Effector memory CD8-positive, alpha-beta T cell (primary cell): ENCODE measurements around the gene KCNMA1.
A peak's percentile ranks its signal among the peaks of the same experiment; 100 is the strongest.
"Not testable (repeated sequence)": the region's sequence is repeated elsewhere in the genome, so short reads cannot be mapped to it uniquely, and the experiment has no call there.

ENCODE experiments used
- ATAC-seq: fragments of 150-1000 bp; cut with Tn5 transposase; replicated peaks from 2 replicates; pipeline ENCODE4 v1.10.0; 2021; ENCODE audit warnings: mild to moderate bottlenecking, moderate library complexity
- DNase-seq, 3 experiments: peaks; one replicate each; pipeline ENCODE4 v3.0.0; 2021
- H3K27ac Mint-ChIP-seq, 2 donors: one replicate each; pipeline ENCODE4 v1.8.0; 2022; ENCODE audit warnings: mild to moderate bottlenecking in 2 of 2, mixed read lengths in 2 of 2, moderate library complexity in 2 of 2
- H3K27me3 Mint-ChIP-seq, 2 donors: one replicate each; pipeline ENCODE4 v1.8.0; 2022; ENCODE audit warnings: mixed read lengths in 2 of 2
- H3K36me3 Mint-ChIP-seq: one replicate; pipeline ENCODE4 v1.8.0; 2022; ENCODE audit warnings: mild to moderate bottlenecking, moderate library complexity, mixed read lengths; ENCODE audit not compliant: insufficient read depth
- H3K4me1 Mint-ChIP-seq, 2 donors: one replicate each; pipeline ENCODE4 v1.8.0; 2022; ENCODE audit warnings: low read depth in 2 of 2, mixed read lengths in 2 of 2
- H3K4me3 Mint-ChIP-seq, 2 donors: one replicate each; pipeline ENCODE4 v1.8.0; 2022; ENCODE audit warnings: mild to moderate bottlenecking in 2 of 2, mixed read lengths in 2 of 2, moderate library complexity in 2 of 2
- H3K9me3 Mint-ChIP-seq, 2 donors: one replicate each; pipeline ENCODE4 v1.8.0; 2022; ENCODE audit warnings: mixed read lengths in 2 of 2

Gene KCNMA1

DNA sequence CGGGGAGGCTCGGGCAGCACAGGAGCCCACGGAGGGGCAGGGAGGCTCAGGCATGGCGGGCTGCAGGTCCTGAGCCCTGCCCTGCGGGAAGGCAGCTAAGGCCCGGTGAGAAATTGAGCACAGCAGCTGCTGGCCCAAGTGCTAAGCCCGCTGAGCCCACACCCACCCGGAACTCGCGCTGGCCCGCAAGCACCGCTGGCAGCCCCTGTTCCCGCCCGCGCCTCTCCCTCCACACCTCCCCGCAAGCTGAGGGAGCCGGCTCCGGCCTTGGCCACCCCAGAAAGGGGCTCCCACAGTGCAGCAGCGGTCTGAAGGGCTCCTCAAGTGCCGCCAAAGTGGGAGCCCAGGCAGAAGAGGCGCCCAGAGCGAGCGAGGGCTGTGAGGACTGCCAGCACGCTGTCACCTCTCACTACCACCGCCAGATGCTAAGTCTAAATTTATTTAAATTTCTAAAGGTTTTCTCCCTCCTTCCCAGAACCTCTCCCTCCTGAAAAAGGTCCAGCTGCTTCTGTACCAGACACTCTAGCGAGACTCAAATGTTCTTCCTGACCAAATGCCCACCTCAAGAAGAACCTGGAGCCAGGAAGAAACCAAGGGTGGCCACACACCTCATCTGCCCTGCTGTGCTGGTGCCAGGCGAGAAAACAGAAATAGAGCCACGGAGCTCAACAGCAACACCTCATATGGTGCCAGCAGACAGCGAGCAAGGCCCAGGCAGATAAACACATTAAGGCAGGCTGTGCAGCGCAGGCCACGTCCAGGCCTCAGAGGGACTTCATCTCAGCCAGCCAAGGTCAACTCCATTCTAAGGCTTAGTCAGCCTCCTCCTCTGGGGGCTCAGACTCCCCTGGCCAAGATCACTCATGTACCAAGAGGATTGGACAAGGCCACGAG is 47.0 kb downstream of the KCNMA1 start:
- DNase-seq = no peak
- Mint-ChIP-seq H3K36me3 (no peaks in the 10 kb centered on the region), H3K4me1 (no peaks in the 10 kb centered on the region), H3K9me3 (no peaks in the 10 kb centered on the region), H3K4me3 (no peak overlapping the region), H3K27ac (no peak overlapping the region), H3K27me3 (peaks cover 0 to 20% of the 10 kb centered on the region in 2 donors)
- ATAC-seq = no peak

DNA sequence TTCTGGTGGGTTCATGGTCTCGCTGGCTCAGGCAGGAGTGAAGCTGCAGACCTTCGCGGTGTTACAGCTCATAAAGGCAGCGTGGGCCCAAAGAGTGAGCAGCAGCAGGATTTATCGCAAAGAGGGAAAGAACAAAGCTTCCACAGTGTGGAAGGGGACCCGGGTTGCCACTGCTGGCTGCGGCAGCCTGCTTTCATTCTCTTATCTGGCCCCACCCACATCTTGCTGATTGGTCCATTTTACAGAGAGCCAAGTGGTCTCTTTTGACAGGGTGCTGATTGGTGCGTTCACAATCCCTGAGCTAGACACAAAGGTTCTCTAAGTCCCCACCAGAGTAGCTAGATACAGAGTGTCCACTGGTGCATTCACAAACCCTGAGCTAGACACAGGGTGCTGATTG is 47.9 kb downstream of the KCNMA1 start:
- not testable (repeated sequence) for H3K4me3 Mint-ChIP-seq, H3K9me3 Mint-ChIP-seq, H3K4me1 Mint-ChIP-seq, ATAC-seq, H3K36me3 Mint-ChIP-seq, H3K27ac Mint-ChIP-seq, DNase-seq
- H3K27me3 Mint-ChIP-seq = peaks cover 0 to 24% of the 10 kb centered on the region in 2 donors

GRCh38 chr10:77588886-77589285 is 48.7 kb downstream of the KCNMA1 start:
- Mint-ChIP-seq H3K4me3 (no peak overlapping the region), H3K36me3 (no peaks in the 10 kb centered on the region), H3K9me3 (no peaks in the 10 kb centered on the region), H3K27ac (no peak overlapping the region), H3K4me1 (no peaks in the 10 kb centered on the region), H3K27me3 (peaks cover 0 to 19% of the 10 kb centered on the region in 2 donors)
- ATAC-seq (no peak), DNase-seq (no peak)

DNA sequence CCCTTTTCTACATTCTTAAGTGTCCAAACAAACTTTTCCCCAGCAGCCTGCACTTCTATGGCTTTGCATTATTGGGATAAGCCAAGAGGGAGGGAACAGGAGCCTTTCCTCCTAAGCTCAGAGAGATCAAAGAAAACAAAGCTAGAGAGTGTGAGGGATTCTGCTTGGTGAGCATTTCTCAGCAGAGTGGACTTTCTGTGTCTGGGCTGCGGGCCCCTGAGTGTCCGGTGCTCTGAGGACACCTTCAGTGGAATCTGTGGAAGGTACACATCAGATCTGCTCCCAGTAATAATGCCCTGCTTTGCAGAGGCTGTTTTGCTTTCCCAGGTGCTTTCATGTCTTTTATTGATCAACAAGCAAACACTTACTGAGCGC is 50.2 kb downstream of the KCNMA1 start:
- ATAC-seq = no peak
- Mint-ChIP-seq H3K27me3 (peaks cover 0 to 8% of the 10 kb centered on the region in 2 donors), H3K4me1 (peaks cover 3 to 8% of the 10 kb centered on the region in 2 donors), H3K27ac (no peak overlapping the region), H3K4me3 (no peak overlapping the region), H3K36me3 (no peaks in the 10 kb centered on the region), H3K9me3 (no peaks in the 10 kb centered on the region)
- DNase-seq = no peak

- ATAC-seq (no peak), DNase-seq (no peak)
- Mint-ChIP-seq H3K4me3 (no peak overlapping the region), H3K36me3 (no peaks in the 10 kb centered on the region), H3K27me3 (peaks cover 0 to 8% of the 10 kb centered on the region in 2 donors), H3K9me3 (no peaks in the 10 kb centered on the region), H3K4me1 (peaks cover 3 to 8% of the 10 kb centered on the region in 2 donors), H3K27ac (no peak overlapping the region)
Observed at GRCh38 chr10:77586719-77587415, 50.7 kb downstream of the KCNMA1 start.

DNA sequence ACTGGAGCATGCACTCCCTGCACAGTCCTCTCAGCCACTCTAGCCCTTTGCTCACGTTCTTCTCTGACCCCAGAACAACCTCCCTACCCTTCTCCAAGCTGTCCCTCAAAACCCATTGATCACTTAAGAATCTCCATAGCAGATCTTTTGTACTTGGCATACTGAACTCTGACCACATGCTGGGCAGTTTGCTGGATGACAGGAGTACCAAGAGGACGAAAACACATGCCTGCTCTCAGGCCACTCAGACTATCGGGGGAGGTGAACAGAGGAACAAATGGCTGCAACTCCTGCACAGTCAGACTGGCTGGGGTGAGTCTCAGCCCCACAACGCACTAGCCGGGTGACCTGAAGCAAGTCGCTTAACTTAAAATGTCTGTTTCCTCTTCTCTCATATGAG is 52.7 kb downstream of the KCNMA1 start:
- Mint-ChIP-seq H3K27ac (no peak overlapping the region), H3K9me3 (no peaks in the 10 kb centered on the region), H3K36me3 (no peaks in the 10 kb centered on the region), H3K4me3 (no peak overlapping the region), H3K4me1 (peaks cover 3 to 8% of the 10 kb centered on the region in 2 donors), H3K27me3 (peaks cover 0 to 8% of the 10 kb centered on the region in 2 donors)
- ATAC-seq = no peak
- DNase-seq = no peak

- Mint-ChIP-seq H3K4me3 (no peak overlapping the region), H3K27me3 (peaks cover 0 to 8% of the 10 kb centered on the region in 2 donors), H3K4me1 (peaks cover 3 to 8% of the 10 kb centered on the region in 2 donors), H3K36me3 (no peaks in the 10 kb centered on the region), H3K27ac (no peak overlapping the region), H3K9me3 (no peaks in the 10 kb centered on the region)
- ATAC-seq (no peak), DNase-seq (no peak)
Observed at GRCh38 chr10:77583527-77583926, 54.1 kb downstream of the KCNMA1 start.

- Mint-ChIP-seq H3K4me3 (no peak overlapping the region), H3K4me1 (peaks cover 3 to 8% of the 10 kb centered on the region in 2 donors)
- ATAC-seq = no peak
Observed at GRCh38 chr10:77582710-77583115, 54.9 kb downstream of the KCNMA1 start.

DNA sequence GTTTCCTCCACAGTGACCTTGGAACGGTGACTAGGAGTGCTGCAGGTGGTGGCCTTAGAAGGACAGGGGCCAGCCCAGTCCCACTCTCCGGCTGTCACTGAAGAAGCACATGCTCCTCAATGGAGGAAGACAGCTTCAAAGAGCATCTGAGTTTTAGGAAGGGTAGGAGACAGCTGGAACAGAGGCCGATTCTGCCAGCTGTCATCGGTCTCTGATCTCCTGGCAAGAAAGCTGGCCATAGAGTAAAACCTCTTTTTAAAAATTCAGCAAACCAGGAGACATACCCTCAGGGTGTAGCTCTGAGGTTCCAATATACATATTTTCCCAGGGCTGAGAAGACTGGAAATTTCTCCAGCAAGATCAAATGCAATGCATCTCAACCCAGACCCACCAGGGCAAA is 55.9 kb downstream of the KCNMA1 start:
- Mint-ChIP-seq H3K4me1 (peaks cover 3 to 8% of the 10 kb centered on the region in 2 donors), H3K4me3 (no peak overlapping the region), H3K9me3 (no peaks in the 10 kb centered on the region), H3K36me3 (peaks cover 2% of the 10 kb centered on the region), H3K27ac (no peak overlapping the region), H3K27me3 (peaks cover 0 to 8% of the 10 kb centered on the region in 2 donors)
- DNase-seq (no peak), ATAC-seq (no peak)

More at GRCh38 chr10:77582710-77583115, 54.9 kb downstream of the KCNMA1 start:
- Mint-ChIP-seq H3K27me3 (peaks cover 0 to 8% of the 10 kb centered on the region in 2 donors), H3K9me3 (no peaks in the 10 kb centered on the region), H3K36me3 (peaks cover 2% of the 10 kb centered on the region), H3K27ac (peak overlapping the region in 1 of 2 donors; percentile 83)
- DNase-seq = no peak

DNA sequence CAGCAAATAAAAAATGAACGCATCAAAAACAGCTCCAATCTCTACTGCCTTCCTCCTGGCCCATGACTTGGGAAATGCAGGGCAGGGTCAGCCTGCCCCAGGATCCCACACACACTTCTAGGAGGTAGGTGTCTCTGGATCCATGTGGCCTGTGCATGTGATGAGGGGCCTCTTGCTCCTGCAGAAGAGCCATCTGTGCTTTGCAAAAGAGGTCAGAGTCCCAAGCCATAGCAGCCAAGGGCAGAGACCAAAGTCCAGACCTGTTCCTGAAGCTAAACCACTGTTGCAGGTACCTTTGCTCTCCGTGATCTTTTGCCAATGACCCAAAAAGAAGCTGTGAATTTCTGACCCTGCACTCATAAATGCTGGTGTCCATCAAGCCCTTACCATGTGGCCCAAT is 57.1 kb downstream of the KCNMA1 start:
- H3K27me3 Mint-ChIP-seq = peaks cover 0 to 8% of the 10 kb centered on the region in 2 donors
- DNase-seq (no peak), ATAC-seq (no peak)
- peaks cover 2% of the 10 kb centered on the region for H3K36me3 Mint-ChIP-seq
- H3K9me3 Mint-ChIP-seq = no peaks in the 10 kb centered on the region
- H3K4me3 Mint-ChIP-seq = no peak overlapping the region
- no peak overlapping the region for H3K27ac Mint-ChIP-seq
- H3K4me1 Mint-ChIP-seq = peaks cover 3 to 8% of the 10 kb centered on the region in 2 donors

GRCh38 chr10:77578583-77579227 is 58.9 kb downstream of the KCNMA1 start:
- ATAC-seq (no peak), DNase-seq (no peak)
- Mint-ChIP-seq H3K4me1 (peaks cover 2 to 7% of the 10 kb centered on the region in 2 donors), H3K27ac (no peak overlapping the region), H3K36me3 (peaks cover 2% of the 10 kb centered on the region), H3K27me3 (no peaks in the 10 kb centered on the region), H3K4me3 (no peak overlapping the region), H3K9me3 (no peaks in the 10 kb centered on the region)

DNA sequence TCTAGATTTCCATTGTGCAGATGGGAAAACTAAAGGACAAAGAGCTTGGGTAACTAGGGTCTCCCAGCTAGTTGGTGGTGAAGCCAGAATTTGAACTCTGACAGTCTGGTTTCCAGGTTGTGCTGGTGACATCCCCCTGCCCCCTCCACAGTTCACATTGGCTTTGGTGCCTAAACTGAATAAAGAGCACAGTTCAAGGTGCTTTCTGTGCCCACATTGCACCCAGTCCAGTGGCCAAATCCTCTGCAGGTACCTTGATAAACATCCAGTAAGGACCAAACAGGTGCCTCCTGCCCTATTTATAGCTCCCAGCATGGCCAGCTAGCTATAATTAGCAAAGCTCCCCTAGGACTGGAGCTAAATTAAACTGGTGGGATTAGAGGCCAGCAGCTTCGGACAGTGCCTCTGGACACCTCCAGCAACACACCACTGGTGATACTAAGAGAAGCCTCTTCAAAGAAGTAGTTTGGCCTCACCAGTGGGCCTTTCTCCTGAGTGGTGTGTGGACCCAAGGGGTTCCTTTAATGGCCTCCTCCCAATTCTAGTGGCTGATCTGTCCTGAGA is 59.9 kb downstream of the KCNMA1 start:
- Mint-ChIP-seq H3K27ac (no peak overlapping the region), H3K4me1 (no peaks in the 10 kb centered on the region), H3K4me3 (no peak overlapping the region), H3K27me3 (no peaks in the 10 kb centered on the region), H3K36me3 (peaks cover 2% of the 10 kb centered on the region), H3K9me3 (no peaks in the 10 kb centered on the region)
- ATAC-seq = no peak
- DNase-seq = no peak

GRCh38 chr10:77576444-77577032 is 61.1 kb downstream of the KCNMA1 start:
- Mint-ChIP-seq H3K27ac (no peak overlapping the region), H3K27me3 (no peaks in the 10 kb centered on the region), H3K4me3 (no peak overlapping the region), H3K36me3 (peaks cover 2% of the 10 kb centered on the region), H3K4me1 (no peaks in the 10 kb centered on the region), H3K9me3 (no peaks in the 10 kb centered on the region)
- DNase-seq = no peak
- ATAC-seq = no peak
